HepG2 (cell line): ENCODE data around the gene KIRREL2.

ENCODE experiments used
- CAMTA2 ChIP-seq: sonication (generic); formaldehyde crosslinking; IDR thresholded peaks from 2 replicates; pipeline ENCODE4 v1.4.0; 2020; ENCODE audit warnings: mild to moderate bottlenecking, missing genetic modification reagents, borderline replicate concordance
- MED1 ChIP-seq: sonication (generic); formaldehyde crosslinking; IDR thresholded peaks from 2 replicates; pipeline ENCODE4 v1.4.0; 2020; ENCODE audit warnings: missing genetic modification reagents
- SMARCC2 ChIP-seq: fragments of 450-650 bp; IDR thresholded peaks from 2 replicates; pipeline ENCODE4 v1.6.1; 2017; ENCODE audit warnings: antibody characterized with exemption, mild to moderate bottlenecking
- TF ChIP-seq, protein P1 (sequence below): sonication (generic); formaldehyde crosslinking; IDR thresholded peaks from 2 replicates; pipeline ENCODE4 v1.5.0; 2020; ENCODE audit warnings: mild to moderate bottlenecking, missing genetic modification reagents, moderate library complexity

DNA sequence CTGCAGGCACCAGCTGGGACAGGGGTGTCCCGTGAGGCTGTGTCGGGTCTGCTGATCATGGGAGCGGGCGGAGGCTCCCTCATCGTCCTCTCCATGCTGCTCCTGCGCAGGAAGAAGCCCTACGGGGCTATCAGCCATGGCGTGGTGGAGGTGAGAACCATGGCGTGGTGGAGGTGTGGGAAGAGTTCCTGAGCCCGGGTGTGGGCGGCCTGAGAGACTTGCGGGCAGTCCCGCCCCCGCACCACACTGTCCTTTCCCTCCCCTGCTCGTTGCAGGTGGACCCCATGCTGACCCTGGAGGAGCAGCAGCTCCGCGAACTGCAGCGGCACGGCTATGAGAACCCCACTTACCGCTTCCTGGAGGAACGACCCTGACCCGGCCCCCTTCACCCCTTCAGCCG is 22.4 kb downstream of the KIRREL2 start:
- TF ChIP-seq MED1 (CRISPR knock-in tag), result no peak
- TF ChIP-seq, protein P1, sequence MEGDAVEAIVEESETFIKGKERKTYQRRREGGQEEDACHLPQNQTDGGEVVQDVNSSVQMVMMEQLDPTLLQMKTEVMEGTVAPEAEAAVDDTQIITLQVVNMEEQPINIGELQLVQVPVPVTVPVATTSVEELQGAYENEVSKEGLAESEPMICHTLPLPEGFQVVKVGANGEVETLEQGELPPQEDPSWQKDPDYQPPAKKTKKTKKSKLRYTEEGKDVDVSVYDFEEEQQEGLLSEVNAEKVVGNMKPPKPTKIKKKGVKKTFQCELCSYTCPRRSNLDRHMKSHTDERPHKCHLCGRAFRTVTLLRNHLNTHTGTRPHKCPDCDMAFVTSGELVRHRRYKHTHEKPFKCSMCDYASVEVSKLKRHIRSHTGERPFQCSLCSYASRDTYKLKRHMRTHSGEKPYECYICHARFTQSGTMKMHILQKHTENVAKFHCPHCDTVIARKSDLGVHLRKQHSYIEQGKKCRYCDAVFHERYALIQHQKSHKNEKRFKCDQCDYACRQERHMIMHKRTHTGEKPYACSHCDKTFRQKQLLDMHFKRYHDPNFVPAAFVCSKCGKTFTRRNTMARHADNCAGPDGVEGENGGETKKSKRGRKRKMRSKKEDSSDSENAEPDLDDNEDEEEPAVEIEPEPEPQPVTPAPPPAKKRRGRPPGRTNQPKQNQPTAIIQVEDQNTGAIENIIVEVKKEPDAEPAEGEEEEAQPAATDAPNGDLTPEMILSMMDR (CRISPR knock-in tag), result no peak
- no peak for TF ChIP-seq SMARCC2
- TF ChIP-seq CAMTA2 (CRISPR knock-in tag), result no peak
